ENCODE results near the gene PPP1R14B. TPM values are rescaled to one million over a fixed set of nuclear protein-coding genes. Genes with fewer than 3 reads are reported as not detected.
A peak's percentile ranks its signal among the peaks of the same experiment; 100 is the strongest.

PPP1R14B gene, protein sequence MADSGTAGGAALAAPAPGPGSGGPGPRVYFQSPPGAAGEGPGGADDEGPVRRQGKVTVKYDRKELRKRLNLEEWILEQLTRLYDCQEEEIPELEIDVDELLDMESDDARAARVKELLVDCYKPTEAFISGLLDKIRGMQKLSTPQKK
- total RNA-seq, result 100 to 1,000 TPM in 1 of 3 donors, 10 to 100 TPM in 2; 73.6 to 142 (median 87.5) TPM
- long read RNA-seq, donor 1, transcript PPP1R14B-201 (4 exons, 982 nt), result major isoform, 61 of 70 reads
- long read RNA-seq, donor 1, partial matches to known transcripts, result 2 of 70 reads
- long read RNA-seq, donor 1, other reads (novel, unspliced or antisense), result 4 of 70 reads
- long read RNA-seq, donor 2, partial matches to known transcripts, result 1 of 7 reads
- long read RNA-seq, donor 2, other reads (novel, unspliced or antisense), result 0 of 7 reads

DNA sequence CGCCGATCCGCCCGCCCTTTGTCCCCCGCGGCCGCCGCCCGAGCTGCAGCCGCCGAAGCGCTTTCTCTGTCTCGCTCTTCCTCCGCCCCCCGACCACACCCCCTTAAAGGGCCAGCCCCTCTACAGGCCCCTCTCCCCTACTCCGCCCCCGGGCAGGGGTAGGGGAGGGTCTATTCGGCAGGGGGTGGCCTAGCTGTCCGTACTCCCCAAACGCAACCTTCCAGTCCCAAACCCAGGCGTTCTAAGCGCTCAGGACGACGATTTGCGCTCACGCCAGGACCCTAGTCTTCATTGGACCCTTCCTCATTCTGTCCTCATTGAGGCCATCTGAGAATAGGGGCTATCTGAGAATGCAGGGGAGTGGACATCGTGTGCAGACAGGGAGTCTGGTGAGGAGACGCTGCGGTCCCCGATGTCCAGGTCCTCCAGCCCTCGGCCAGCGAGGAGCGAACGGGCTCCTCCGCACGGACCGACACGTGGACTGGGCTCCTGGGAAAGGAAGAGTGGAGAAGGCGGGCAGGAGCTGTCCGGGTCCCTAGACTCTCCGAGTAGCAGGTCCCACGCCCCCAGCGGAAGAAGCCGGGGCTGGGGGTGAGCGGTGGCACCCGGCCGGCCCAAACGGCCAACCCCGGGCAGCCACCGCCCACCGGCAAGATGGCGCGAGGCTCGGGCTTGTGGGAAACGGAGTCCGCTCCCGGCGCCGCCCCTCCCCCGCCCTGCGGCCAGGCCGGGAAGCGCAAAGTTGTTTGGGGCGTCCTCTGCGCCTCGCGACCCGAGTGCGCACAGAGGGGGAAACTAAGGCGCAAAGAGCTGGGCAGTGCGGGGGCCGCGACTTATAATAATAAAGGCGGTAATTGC lies at the start of gene PPP1R14B:
PPP1R14B (minus strand) TSS at position 73 of the 858 bp plus-strand sequence. CDS start 270 bp downstream, outside the sequence.
- TF ChIP-seq, protein P1, sequence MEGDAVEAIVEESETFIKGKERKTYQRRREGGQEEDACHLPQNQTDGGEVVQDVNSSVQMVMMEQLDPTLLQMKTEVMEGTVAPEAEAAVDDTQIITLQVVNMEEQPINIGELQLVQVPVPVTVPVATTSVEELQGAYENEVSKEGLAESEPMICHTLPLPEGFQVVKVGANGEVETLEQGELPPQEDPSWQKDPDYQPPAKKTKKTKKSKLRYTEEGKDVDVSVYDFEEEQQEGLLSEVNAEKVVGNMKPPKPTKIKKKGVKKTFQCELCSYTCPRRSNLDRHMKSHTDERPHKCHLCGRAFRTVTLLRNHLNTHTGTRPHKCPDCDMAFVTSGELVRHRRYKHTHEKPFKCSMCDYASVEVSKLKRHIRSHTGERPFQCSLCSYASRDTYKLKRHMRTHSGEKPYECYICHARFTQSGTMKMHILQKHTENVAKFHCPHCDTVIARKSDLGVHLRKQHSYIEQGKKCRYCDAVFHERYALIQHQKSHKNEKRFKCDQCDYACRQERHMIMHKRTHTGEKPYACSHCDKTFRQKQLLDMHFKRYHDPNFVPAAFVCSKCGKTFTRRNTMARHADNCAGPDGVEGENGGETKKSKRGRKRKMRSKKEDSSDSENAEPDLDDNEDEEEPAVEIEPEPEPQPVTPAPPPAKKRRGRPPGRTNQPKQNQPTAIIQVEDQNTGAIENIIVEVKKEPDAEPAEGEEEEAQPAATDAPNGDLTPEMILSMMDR (IDR thresholded peaks at IDR 0.05), result no peak
- no peaks in the 10 kb centered on the region for H3K36me3 ChIP-seq (ENCODE audit: low read depth)
- no peaks in the 10 kb centered on the region for H3K9me3 ChIP-seq
- DNase-seq, result peak; percentile 92 to 94 (median 94)
- ATAC-seq, result peak; percentile 69
- intact Hi-C loops (cut with DNase I, micrococcal nuclease), result loop anchor here in 1 of 2 donors (10.0 kb wide), 1 partner anchor 62 kb away; the partner anchor contains the start of gene STIP1
- peaks cover 30% of the 10 kb centered on the region for H3K4me1 ChIP-seq (ENCODE audit: low read depth)
- peak within 1 kb of the TSS; percentile 44 for H3K4me3 ChIP-seq

DNA sequence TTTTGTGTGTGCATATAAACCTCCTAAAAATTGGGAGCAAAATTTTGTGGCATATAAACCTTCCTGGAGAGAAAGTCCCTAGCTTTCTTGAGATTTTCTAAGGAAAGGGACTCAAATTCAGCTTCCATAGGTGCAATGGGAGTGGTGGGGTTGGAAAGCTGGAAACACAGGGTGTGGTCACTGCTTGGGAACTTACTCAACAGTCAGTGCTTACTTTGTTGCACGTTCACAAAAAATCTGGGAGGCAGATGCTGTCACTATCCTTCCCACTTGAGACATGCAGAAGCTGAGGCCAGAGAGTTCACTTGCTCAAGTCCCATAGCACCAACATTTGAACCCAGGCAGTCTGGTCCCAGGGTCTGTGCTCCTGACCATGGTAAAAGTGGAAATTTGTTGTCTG lies 49.5 kb upstream of the PPP1R14B start:
- H3K9me3 ChIP-seq, result no peaks in the 10 kb centered on the region
- intact Hi-C loops (cut with DNase I, micrococcal nuclease), result no loop called here

DNA sequence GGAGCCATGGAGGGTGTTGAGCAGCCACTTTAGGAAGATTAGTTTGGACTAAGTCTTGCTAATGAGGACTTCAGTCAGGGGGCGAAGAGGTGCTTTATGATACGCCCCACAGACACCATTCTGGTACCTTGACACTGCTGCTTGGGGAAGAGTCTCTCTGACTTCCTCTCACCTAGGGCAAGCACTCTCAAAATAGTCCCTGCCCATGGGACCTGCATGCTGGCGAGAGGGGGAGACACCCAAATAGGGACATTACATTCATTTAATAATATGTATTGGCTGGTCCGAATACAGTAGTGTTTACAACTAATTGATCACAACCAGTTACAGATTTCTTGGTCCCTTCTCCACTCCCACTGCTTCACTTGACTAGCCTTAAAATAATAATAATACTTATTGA lies 49.0 kb upstream of the PPP1R14B start:
- intact Hi-C loops (cut with DNase I, micrococcal nuclease), result no loop called here
- ATAC-seq, result no peak

More for the DNA sequence above, 49.5 kb upstream of the PPP1R14B start:
- no peaks in the 10 kb centered on the region for H3K36me3 ChIP-seq (ENCODE audit: low read depth)
- DNase-seq (no peak), ATAC-seq (no peak)
- no peak overlapping the region for H3K4me3 ChIP-seq
- peaks cover 35% of the 10 kb centered on the region for H3K4me1 ChIP-seq (ENCODE audit: low read depth)
- TF ChIP-seq, protein P1 (IDR thresholded peaks at IDR 0.05), result no peak

DNA sequence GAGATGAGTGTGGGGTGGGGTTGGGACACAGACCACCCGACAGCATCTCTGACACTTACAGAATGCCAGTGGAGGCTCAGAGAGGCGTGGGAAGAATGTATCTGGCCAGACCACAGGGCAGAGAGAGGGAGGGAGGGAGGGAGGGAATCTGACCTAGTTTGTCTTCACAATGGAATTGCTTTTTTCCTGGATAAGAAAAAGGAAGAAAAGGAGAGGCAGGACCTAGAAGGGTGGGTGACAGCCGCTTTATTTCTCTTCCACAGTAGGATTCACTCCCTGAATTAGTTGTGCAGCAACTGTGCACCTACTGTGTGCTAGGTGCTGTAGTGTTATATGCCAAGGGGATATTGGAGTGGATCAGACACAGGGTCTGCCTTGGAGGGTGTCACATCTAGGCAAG lies 48.0 kb upstream of the PPP1R14B start:
- ATAC-seq (no peak), DNase-seq (no peak)
- peaks cover 21% of the 10 kb centered on the region for H3K4me1 ChIP-seq (ENCODE audit: low read depth)
- TF ChIP-seq, protein P1 (IDR thresholded peaks at IDR 0.05), result no peak
- no peak overlapping the region for H3K4me3 ChIP-seq
- H3K36me3 ChIP-seq (ENCODE audit: low read depth), result no peaks in the 10 kb centered on the region
- intact Hi-C loops (cut with DNase I, micrococcal nuclease), result no loop called here
- H3K9me3 ChIP-seq, result no peaks in the 10 kb centered on the region

More for the DNA sequence above, 49.0 kb upstream of the PPP1R14B start:
- Histone ChIP-seq H3K4me1 (ENCODE audit: low read depth) (peaks cover 31% of the 10 kb centered on the region), H3K4me3 (no peak overlapping the region), H3K36me3 (ENCODE audit: low read depth) (no peaks in the 10 kb centered on the region), H3K9me3 (no peaks in the 10 kb centered on the region)
- DNase-seq, result no peak
- TF ChIP-seq, protein P1 (IDR thresholded peaks at IDR 0.05), result no peak

DNA sequence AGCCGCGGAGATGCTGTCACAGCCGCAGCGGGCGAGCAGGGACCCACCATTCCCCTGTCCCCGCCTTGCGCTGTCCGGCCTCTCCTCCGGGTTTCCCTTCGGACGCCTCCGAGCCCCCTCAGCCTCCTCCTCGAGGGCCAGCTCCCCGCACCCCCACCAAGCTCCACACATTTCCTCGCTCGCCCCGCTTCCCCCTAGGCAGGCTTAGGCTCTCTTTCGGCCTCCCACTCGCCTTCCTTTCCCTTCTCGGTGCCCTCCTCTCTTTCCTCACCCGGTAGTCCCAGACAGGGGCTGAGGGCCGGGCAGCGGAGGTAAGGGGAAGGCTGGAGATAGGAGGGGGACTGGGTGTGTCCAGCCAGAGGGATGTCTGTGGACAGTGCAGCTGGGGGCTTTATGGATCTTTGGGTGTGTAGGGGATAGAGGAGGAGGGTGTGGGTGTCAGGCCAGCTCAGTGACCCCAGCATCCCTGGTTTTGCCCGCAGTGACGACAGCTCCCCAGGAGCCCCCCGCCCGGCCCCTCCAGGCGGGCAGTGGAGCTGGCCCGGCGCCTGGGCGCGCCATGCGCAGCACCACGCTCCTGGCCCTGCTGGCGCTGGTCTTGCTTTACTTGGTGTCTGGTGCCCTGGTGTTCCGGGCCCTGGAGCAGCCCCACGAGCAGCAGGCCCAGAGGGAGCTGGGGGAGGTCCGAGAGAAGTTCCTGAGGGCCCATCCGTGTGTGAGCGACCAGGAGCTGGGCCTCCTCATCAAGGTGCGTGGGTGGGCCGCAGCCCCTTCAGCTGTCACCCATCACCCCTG lies 45.9 kb upstream of the PPP1R14B start:
- Histone ChIP-seq H3K36me3 (ENCODE audit: low read depth) (no peaks in the 10 kb centered on the region), H3K9me3 (no peaks in the 10 kb centered on the region), H3K4me1 (ENCODE audit: low read depth) (peaks cover 13% of the 10 kb centered on the region), H3K4me3 (no peak overlapping the region)
- intact Hi-C loops (cut with DNase I, micrococcal nuclease), result no loop called here
- DNase-seq (no peak), ATAC-seq (peak; percentile 18)
- TF ChIP-seq, protein P1 (IDR thresholded peaks at IDR 0.05), result no peak

All from mucosa of descending colon (tissue), 3 donors.